MM.1S (cell line): ENCODE data around the gene NIFK.

Experiments used
- CTCF ChIP-seq: fragments of 300-600 bp; sonication (generic); IDR thresholded peaks from 2 replicates; pipeline ENCODE4 v1.5.1; 2016; ENCODE audit warnings: antibody characterized with exemption, low read length, mixed read lengths
- EZH2phosphoT487 ChIP-seq: fragments of 300-600 bp; sonication (generic); IDR thresholded peaks from 2 replicates; pipeline ENCODE4 v1.6.1; 2018; ENCODE audit warnings: antibody characterized with exemption, low read length

GRCh38 chr2:121695171-121695451, 41.6 kb downstream of the NIFK start:
- no peak for TF ChIP-seq CTCF
- TF ChIP-seq EZH2phosphoT487, result no peak
